SH-SY5Y (cell line): ENCODE measurements around the gene TRIM65.

Experiments used
- GATA2 ChIP-seq: IDR thresholded peaks from 2 replicates; pipeline ENCODE4 v1.6.1; 2011; ENCODE audit warnings: mild to moderate bottlenecking, low read depth, low read length
- GATA3 ChIP-seq: IDR thresholded peaks from 2 replicates; pipeline ENCODE4 v1.6.1; 2011; ENCODE audit warnings: low read depth, mild to moderate bottlenecking, low read length, moderate library complexity

TRIM65 gene, protein sequence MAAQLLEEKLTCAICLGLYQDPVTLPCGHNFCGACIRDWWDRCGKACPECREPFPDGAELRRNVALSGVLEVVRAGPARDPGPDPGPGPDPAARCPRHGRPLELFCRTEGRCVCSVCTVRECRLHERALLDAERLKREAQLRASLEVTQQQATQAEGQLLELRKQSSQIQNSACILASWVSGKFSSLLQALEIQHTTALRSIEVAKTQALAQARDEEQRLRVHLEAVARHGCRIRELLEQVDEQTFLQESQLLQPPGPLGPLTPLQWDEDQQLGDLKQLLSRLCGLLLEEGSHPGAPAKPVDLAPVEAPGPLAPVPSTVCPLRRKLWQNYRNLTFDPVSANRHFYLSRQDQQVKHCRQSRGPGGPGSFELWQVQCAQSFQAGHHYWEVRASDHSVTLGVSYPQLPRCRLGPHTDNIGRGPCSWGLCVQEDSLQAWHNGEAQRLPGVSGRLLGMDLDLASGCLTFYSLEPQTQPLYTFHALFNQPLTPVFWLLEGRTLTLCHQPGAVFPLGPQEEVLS

GRCh38 chr17:75896415-75897159, at the start of gene TRIM65:
Gene TRIM65, minus strand, starts transcription at chr17:75896951. Its CDS starts 14 bp downstream, at chr17:75896937.
- TF ChIP-seq GATA2, result no peak
- TF ChIP-seq GATA3, result no peak

DNA sequence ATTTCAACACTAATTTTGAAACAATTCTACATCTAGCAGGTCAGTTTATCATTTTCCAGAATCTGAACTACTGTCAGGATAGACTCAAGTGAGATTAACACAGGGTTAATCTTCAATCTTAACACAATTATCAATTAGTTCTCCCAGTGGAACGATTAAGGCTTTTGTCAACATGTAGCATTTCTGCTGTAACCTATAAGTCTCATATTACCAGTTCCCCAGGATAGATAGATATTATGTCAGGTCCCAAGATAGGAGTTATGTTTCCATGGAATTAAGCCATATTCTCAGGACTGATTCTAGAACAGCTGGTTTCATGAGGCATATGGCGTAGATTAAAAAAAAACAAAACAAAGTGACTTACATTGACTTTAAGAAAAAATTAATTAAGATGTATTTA, 48.5 kb upstream of the TRIM65 start:
- no peak for TF ChIP-seq GATA3
- no peak for TF ChIP-seq GATA2

DNA sequence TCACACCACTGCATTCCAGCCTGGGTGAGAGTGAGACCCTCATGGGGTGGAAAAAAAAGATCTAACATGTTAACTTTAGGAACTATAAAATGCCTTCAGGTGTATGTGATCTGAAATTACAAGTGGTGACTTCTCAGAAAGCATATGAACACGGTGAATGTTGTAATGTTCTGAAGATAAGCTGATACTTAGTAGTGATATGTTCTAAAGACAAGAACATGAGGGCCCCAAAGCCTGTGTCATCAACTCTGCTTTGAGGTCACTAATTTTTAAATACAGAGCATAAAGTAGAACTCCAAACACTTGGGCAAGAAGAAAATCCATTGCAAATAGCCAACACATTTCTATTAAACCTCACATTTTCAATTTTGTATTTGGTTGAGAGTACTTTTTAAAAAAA, 46.7 kb upstream of the TRIM65 start:
- no peak for TF ChIP-seq GATA2
- no peak for TF ChIP-seq GATA3

DNA sequence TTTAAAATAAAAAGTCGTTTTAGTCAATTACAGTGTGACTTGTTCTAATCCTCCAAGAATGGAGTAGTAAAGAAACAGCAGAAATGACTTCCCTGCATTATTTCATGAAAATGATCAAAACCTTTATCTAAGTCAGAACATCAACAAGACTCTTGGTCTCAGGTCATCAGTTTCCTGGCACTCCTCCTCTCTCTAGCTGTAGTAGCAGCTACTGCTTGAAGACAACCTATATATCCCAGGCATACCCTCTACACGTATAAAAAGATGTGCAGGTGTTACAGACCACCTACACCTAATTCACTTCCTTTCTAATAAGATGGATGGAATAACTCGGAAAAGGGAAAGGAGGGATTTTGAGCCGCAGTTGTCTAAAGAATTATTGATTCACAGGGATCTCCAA, 45.7 kb upstream of the TRIM65 start:
- TF ChIP-seq GATA2 (no peak), GATA3 (no peak)

GRCh38 chr17:75941442-75941819, 44.7 kb upstream of the TRIM65 start:
- TF ChIP-seq GATA3 (no peak), GATA2 (no peak)

- TF ChIP-seq GATA3, result no peak
- TF ChIP-seq GATA2, result no peak
These were observed 44.1 kb upstream of the TRIM65 start, which contains the start of gene FBF1 for GRCh38 chr17:75940727-75941441. Gene FBF1, minus strand, starts transcription at chr17:75941042. Its CDS starts 2,893 bp downstream, at chr17:75938149.

DNA sequence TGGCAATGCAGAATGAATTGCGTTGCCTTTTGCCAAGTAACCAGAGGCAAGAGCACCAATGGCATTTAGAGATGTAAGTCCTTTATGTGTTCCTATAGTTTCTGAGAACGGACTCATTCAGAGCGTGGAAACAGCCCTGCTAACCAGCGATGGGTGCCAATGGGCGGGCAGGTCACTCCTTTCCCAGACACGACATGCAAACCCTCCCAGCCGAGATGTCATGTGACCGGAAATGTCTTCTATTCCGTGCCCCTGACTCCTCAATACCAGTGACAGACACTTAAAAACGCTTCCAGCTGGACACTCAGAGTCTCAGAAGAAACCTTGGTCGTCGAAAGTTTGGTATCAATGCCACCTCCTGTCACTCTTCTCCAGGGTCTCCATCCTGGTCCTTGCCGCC, 40.9 kb upstream of the TRIM65 start:
- no peak for TF ChIP-seq GATA3
- TF ChIP-seq GATA2, result no peak

GRCh38 chr17:75933808-75934207, 37.1 kb upstream of the TRIM65 start:
- TF ChIP-seq GATA2 (no peak), GATA3 (no peak)

GRCh38 chr17:75932852-75933251, 36.1 kb upstream of the TRIM65 start:
- no peak for TF ChIP-seq GATA3
- no peak for TF ChIP-seq GATA2

DNA sequence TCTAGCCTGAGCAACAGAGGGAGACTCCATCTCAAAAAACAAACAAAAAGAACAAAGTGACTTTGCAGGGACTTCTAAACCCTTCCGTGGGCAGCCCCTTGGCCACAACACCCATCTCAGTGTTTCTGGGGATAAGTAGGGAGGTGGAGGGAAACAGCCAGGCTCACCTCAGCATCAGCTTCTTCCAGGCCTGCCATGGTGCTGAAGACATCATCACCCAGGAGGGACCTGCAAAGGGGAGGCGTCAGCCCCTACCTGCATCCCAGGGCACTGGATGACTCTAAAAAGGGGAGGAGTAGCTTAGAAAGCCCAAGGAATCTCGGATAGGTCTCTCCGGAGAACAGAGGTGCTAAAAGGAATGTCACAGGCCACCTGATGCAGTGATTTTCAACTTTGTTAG, 34.3 kb upstream of the TRIM65 start:
- TF ChIP-seq GATA3, result no peak
- TF ChIP-seq GATA2, result no peak

DNA sequence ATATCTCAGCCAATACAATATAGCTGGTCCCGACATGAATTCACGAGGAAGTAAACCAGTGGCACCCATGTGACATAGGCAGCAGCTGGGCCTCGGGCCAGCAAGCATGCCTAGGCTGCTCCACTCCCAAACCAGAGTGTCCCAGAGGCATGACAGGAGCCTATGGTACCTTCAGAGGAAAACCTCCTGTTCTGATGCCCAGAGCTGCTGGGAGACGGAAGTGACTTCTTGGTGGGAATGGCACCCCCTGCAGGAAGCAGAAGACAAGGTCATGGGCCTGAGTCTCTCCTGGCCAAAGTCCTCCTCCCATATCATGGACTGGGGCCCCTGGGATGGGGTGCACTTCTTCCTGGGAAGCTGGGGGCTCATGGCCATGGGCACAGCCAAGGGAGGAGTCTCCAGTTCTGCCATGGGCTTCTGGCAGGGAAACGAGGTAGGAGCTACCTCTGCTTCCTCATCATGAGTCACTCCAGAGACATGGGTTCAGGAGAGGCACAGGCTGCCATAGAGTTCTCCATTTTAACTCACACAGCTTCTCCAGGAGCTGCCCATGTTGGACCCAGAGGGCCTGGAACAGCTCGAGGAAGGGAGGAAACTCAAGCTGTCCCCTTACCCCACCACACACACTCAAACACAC, 30.7 kb upstream of the TRIM65 start:
- TF ChIP-seq GATA2 (no peak), GATA3 (no peak)

DNA sequence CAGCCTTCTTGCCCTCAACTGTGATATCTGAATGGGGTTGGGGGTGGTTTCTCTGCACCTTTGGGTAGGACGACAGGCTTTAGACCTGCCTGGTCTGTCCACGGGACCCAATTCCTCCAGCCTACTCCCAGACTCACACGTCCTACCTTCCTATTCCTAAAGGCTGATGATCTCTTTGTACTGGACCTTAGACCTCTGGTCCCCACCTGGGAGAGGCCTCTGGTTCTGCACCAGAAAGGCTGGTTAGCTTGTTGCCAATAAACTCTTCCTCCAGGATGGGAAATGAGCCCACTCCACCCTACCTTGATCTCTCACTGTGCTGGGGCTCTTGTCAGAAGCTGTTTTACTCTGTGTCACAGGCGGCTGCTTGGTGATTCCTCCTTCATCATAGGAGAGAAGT, 29.7 kb upstream of the TRIM65 start:
- TF ChIP-seq GATA3 (no peak), GATA2 (no peak)

GRCh38 chr17:75925912-75926311, 29.2 kb upstream of the TRIM65 start:
- no peak for TF ChIP-seq GATA2
- no peak for TF ChIP-seq GATA3

DNA sequence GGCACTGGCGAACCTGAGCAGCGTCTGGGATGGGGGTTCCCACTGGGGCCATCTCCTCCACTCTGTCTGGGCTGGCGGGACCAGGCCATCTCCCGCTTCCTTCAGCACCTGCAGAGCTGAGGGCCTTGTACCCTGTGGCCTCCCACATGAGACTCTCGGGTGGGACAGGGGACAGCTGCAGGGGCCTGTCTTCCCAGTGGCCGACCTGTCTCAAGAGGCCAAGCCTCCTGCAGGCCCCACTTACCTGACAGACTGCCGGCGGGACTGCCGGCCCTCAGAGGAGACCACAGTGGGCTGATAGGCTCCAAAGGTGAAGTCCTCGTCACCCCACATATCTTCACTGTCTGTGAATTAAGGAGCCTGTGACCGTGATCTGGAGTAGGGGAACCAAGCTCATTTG, 28.4 kb upstream of the TRIM65 start:
- TF ChIP-seq GATA2 (no peak), GATA3 (no peak)
